RKO (cell line): Measurements from ENCODE around the gene FAM149A.

Experiments
- DNase-seq: peaks from one replicate; pipeline ENCODE4 v3.0.0-alpha.2; 2016; ENCODE audit warnings: low spot score

Gene FAM149A

GRCh38 chr4:186202490-186203140 is 98.1 kb downstream of the FAM149A start:
- DNase-seq, result no peak

GRCh38 chr4:186203406-186203805 is 98.9 kb downstream of the FAM149A start:
- DNase-seq, result no peak

- no peak for DNase-seq
Observed at GRCh38 chr4:186204103-186204559, 99.6 kb downstream of the FAM149A start.

DNA sequence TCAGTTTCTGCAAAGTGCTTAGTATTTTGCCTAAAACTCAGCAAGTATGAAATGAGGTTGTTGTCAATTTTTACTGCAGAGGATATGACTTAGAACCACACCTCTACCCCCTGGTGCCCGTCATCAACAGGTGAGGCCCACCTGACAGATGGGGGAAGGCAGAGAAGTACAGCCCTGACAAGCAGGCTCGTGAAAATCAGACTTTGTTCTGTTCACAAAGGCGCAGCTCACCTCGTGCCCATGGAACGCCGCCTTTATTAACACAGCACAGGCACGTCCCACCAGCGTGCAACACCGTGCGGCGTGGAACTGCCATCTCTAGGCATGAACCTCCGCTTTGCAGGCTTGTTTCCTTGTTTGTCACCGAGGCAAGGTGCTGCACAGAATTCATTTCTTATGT is 100.2 kb downstream of the FAM149A start:
- no peak for DNase-seq

DNA sequence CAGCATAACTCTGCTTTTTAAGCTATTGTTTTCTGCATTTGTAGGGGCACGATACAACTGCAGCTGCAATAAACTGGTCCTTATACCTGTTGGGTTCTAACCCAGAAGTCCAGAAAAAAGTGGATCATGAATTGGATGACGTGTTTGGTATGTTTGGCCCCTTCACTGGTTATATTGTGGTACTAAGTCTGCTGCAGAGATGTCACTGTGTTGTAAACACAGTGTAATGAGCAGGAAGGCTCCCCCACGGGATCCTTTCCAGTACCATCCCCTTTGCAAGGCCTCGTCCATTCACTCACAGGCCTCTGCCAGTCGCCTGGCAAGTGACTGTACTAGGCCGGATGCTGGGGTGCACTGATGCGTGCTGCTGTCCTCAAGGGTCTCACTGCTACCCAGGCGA is 100.7 kb downstream of the FAM149A start:
- no peak for DNase-seq

DNA sequence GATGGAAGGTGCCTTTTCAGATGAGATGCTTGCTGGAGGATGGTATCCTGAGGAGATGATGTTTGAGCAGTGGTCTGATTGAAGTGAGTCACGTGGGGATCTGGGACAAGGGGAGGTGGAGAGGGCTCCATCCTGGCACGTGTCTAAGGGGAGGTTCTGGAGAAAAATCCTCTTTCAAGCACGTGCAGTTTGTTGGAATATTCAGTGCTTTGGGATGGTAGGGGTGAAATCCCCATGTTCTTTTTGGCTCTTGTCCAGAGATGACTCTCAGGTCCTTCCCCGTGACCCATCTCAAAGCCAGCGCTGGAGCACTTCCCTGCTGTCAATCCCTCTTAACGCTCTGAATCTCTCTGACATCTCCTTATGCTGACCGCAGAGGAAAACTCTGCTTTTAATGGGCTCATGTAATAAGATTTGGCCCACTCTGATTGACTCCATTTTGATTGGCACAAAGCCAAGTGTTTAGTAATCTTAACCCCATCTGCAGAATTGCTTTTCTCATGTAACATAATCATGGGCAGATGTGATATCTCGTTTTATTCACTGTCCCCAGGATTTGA is 112.0 kb downstream of the FAM149A start:
- no peak for DNase-seq

DNA sequence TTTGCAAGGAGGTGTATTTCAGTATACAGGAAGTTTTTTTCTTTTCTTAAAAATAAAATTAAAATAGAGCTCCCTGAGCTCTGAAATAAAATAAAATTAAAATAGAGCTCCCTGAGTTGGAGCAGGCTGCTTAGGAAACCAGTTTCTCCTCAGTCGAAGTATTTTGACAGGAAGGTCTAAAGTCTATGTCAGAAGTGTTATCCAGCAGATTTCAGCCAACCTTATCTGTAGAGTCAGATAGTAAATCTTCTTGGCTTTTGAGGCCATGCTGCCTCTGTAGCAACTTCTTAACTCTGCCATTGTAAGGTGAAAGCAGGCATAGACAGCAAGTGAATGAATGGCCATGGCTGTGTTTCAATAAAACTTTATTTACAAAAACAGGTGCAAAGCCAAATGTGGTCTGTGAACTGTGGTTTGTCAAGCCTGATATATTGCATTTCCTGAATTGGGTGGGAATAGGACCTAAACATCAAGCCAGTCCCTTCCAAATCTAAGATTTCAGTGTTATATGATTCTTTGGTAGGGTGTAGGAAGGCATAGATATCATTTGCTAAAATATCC is 113.3 kb downstream of the FAM149A start:
- DNase-seq, result no peak

- DNase-seq, result no peak
Observed at GRCh38 chr4:186221624-186222023, 117.1 kb downstream of the FAM149A start.
